ENCODE results near the gene CD207.

The CD207 gene

GRCh38 chr2:70793450-70793849 is 42.2 kb downstream of the CD207 start:
- DNase-seq = no peak

GRCh38 chr2:70790136-70790828 is 45.3 kb downstream of the CD207 start, which contains the start of gene FIGLA:
Gene FIGLA (minus strand): TSS chr2:70790643. CDS start chr2:70790638, 5 bp downstream.
- no peak for DNase-seq

- DNase-seq = peak; percentile 70
These were observed 46.1 kb downstream of the CD207 start for GRCh38 chr2:70789304-70790135.

- DNase-seq = peak; percentile 77
These were observed 50.3 kb downstream of the CD207 start for GRCh38 chr2:70785137-70785911.

GRCh38 chr2:70784320-70784719 is 51.3 kb downstream of the CD207 start:
- no peak for DNase-seq
